GM12892 (cell line): ENCODE results near the gene UBE2L3.
"Not testable (repeated sequence)": the region's sequence is repeated elsewhere in the genome, so short reads cannot be mapped to it uniquely, and the experiment has no call there.

Experiments used
- POLR2A ChIP-seq: IDR thresholded peaks from 2 replicates; pipeline ENCODE4 v1.6.1; 2011; ENCODE audit warnings: low read depth, low read length, control low read depth
- POLR2AphosphoS5 ChIP-seq: IDR thresholded peaks from 2 replicates; pipeline ENCODE4 v1.6.1; 2011; ENCODE audit warnings: low read depth, low read length, control low read depth

DNA sequence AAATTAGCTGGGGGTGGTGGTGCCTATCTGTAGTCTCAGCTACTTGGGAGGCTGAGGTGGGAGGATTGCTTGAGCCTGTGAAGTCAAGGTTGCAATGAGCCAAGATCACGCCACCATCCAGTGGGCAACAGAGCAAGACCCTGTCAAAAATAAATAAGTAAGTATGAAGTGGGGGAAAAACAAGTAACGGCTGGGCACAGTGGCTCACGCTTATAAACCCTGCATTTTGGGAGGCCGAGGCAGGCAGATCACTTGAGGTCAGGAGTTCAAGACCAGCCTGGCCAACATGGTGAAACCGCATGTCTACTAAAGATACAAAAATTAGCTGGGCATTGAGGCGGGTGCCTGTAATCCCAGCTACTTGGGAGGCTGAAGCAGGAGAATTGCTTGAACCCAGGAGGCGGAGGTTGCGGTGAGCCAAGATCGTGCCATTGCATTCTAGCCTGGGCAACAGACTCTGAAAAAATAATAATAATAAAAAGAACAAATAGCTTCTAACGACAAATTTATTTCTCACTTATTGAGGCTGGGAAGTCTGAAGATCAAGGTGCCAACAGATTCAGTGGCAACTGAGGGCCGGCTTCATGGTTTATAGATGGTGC is 42.1 kb downstream of the UBE2L3 start:
- TF ChIP-seq POLR2A, POLR2AphosphoS5: not testable (repeated sequence)
